ENCODE data around the gene THAP9.

THAP9 gene

DNA sequence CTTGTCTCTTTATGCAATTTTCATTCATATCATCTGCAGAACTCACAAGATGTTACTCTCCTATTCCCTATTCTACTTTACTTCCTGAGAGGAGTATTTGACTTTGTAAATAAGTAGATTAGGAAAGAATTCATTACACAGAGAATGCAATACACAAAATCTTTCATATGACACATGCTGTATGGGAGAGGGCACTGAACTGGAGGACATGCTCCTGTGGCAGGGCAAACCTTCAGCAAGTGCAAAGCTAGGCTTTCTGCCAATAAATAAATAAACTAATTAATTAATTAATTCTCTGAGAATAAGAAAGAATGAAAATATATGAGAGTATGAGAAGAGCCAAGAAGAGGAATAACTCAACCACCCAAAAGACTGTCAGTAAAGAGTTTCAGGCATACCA lies 33.9 kb downstream of the THAP9 start:
- Histone ChIP-seq H3K27ac (no peak overlapping the region), H3K9me3 (ENCODE audit: severe bottlenecking) (no peaks in the 10 kb centered on the region), H3K36me3 (peaks cover 61% of the 10 kb centered on the region), H3K4me3 (ENCODE audit: low read depth, low read length) (no peak overlapping the region), H3K27me3 (ENCODE audit: insufficient read depth, low read depth, severe bottlenecking) (no peaks in the 10 kb centered on the region)
- DNase-seq, result no peak
- TF ChIP-seq CTCF (IDR thresholded peaks at IDR 0.05; ENCODE audit: low read depth, low read length), result no peak

- Histone ChIP-seq H3K27ac (no peak overlapping the region), H3K9me3 (ENCODE audit: severe bottlenecking) (no peaks in the 10 kb centered on the region), H3K36me3 (peaks cover 62% of the 10 kb centered on the region), H3K27me3 (ENCODE audit: insufficient read depth, low read depth, severe bottlenecking) (no peaks in the 10 kb centered on the region), H3K4me3 (ENCODE audit: low read depth, low read length) (no peak overlapping the region)
- no peak for DNase-seq
- TF ChIP-seq CTCF (IDR thresholded peaks at IDR 0.05; ENCODE audit: low read depth, low read length), result no peak
Observed at GRCh38 chr4:82939414-82939813, 38.9 kb downstream of the THAP9 start.

- no peak overlapping the region for H3K4me3 ChIP-seq (ENCODE audit: low read depth, low read length)
- DNase-seq, result no peak
- H3K27ac ChIP-seq, result no peak overlapping the region
- no peak for TF ChIP-seq CTCF (IDR thresholded peaks at IDR 0.05; ENCODE audit: low read depth, low read length)
- no peaks in the 10 kb centered on the region for H3K9me3 ChIP-seq (ENCODE audit: severe bottlenecking)
- no peaks in the 10 kb centered on the region for H3K27me3 ChIP-seq (ENCODE audit: insufficient read depth, low read depth, severe bottlenecking)
- H3K36me3 ChIP-seq, result peaks cover 32% of the 10 kb centered on the region
Observed at GRCh38 chr4:82947498-82947897, 47.0 kb downstream of the THAP9 start.

DNA sequence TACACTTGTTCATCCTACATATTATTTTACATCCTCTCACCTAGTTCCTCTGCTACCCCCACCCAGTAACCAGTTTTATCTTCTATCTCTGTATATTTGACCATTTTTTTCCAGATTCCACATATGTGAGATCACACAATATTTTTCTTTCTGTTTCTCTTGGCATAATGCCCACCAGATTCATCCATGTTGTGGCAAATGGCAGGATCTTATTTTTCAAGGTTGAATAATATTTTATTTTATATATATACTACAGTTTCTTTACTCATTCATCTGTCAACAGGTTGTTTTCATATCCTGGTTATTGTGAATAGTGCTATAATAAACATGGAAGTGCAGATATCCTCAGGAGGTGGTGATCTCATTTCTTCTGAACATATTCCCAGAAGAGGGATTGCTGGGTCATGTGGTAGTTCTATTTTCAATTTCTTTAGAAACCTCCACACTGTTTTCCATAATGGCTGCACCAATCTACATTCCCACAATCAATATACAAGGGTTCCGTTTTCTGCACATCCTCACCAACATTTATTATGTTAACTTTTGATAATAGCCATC lies 48.2 kb downstream of the THAP9 start:
- peaks cover 28% of the 10 kb centered on the region for H3K36me3 ChIP-seq
- H3K27me3 ChIP-seq (ENCODE audit: insufficient read depth, low read depth, severe bottlenecking), result no peaks in the 10 kb centered on the region
- no peak for TF ChIP-seq CTCF (IDR thresholded peaks at IDR 0.05; ENCODE audit: low read depth, low read length)
- H3K9me3 ChIP-seq (ENCODE audit: severe bottlenecking), result no peaks in the 10 kb centered on the region
- H3K27ac ChIP-seq, result no peak overlapping the region
- H3K4me3 ChIP-seq (ENCODE audit: low read depth, low read length), result no peak overlapping the region
- DNase-seq, result no peak

DNA sequence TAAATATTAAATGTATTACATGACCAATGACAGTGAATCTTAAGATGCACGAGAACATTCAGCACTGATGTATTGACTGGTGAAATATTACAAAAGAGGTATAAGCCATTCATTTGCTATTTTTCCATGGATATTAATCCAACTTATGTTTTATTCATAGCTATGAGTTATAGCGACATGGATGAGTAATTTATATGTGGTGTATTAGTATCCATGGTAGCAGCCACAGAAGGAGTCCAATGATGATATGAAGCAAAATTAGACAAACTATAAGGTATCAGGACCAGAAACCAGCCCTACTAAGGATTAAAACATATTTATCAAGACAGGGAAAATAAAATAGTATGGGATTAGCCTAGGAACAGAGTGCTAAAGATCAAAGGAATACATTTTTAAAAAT lies 50.7 kb downstream of the THAP9 start:
- Histone ChIP-seq H3K36me3 (peaks cover 7% of the 10 kb centered on the region), H3K4me3 (ENCODE audit: low read depth, low read length) (no peak overlapping the region), H3K27me3 (ENCODE audit: insufficient read depth, low read depth, severe bottlenecking) (no peaks in the 10 kb centered on the region), H3K27ac (no peak overlapping the region), H3K9me3 (ENCODE audit: severe bottlenecking) (no peaks in the 10 kb centered on the region)
- DNase-seq, result no peak
- no peak for TF ChIP-seq CTCF (IDR thresholded peaks at IDR 0.05; ENCODE audit: low read depth, low read length)

- no peak for DNase-seq
- Histone ChIP-seq H3K27me3 (ENCODE audit: insufficient read depth, low read depth, severe bottlenecking) (no peaks in the 10 kb centered on the region), H3K36me3 (peaks cover 2% of the 10 kb centered on the region; the same call in 1 of the 2 replicates), H3K27ac (no peak overlapping the region), H3K9me3 (ENCODE audit: severe bottlenecking) (no peaks in the 10 kb centered on the region), H3K4me3 (ENCODE audit: low read depth, low read length) (no peak overlapping the region)
- TF ChIP-seq CTCF (IDR thresholded peaks at IDR 0.05; ENCODE audit: low read depth, low read length), result no peak
Observed at GRCh38 chr4:82954212-82954611, 53.7 kb downstream of the THAP9 start.
